Fibroblast of mammary gland (primary cell): ENCODE data around the gene KANK2.

Source experiments
- DNase-seq: peaks from one replicate; pipeline ENCODE4 v3.0.0-alpha.2; 2010; ENCODE audit warnings: low read depth
- H3K4me3 ChIP-seq: 2 replicates; pipeline ENCODE4 v1.5.1; 2011; ENCODE audit warnings: low read depth, mild to moderate bottlenecking, low read length, moderate library complexity; ENCODE audit not compliant: control insufficient read depth
- TF ChIP-seq, protein P1 (sequence below): conservative IDR thresholded peaks from 2 replicates; pipeline ENCODE4 v1.5.1; 2011; ENCODE audit warnings: low read depth, low read length, inconsistent platforms; ENCODE audit not compliant: control insufficient read depth, insufficient read depth

KANK2 gene

GRCh38 chr19:11234486-11235075 lies 37.2 kb upstream of the KANK2 start:
- no peak for DNase-seq
- no peak overlapping the region for H3K4me3 ChIP-seq
- TF ChIP-seq, protein P1, sequence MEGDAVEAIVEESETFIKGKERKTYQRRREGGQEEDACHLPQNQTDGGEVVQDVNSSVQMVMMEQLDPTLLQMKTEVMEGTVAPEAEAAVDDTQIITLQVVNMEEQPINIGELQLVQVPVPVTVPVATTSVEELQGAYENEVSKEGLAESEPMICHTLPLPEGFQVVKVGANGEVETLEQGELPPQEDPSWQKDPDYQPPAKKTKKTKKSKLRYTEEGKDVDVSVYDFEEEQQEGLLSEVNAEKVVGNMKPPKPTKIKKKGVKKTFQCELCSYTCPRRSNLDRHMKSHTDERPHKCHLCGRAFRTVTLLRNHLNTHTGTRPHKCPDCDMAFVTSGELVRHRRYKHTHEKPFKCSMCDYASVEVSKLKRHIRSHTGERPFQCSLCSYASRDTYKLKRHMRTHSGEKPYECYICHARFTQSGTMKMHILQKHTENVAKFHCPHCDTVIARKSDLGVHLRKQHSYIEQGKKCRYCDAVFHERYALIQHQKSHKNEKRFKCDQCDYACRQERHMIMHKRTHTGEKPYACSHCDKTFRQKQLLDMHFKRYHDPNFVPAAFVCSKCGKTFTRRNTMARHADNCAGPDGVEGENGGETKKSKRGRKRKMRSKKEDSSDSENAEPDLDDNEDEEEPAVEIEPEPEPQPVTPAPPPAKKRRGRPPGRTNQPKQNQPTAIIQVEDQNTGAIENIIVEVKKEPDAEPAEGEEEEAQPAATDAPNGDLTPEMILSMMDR: no peak

GRCh38 chr19:11233073-11233472 lies 35.7 kb upstream of the KANK2 start:
- TF ChIP-seq, protein P1: no peak
- DNase-seq: no peak
- no peak overlapping the region for H3K4me3 ChIP-seq

GRCh38 chr19:11232555-11232954 lies 35.2 kb upstream of the KANK2 start:
- TF ChIP-seq, protein P1: no peak
- DNase-seq: no peak
- no peak overlapping the region for H3K4me3 ChIP-seq

DNA sequence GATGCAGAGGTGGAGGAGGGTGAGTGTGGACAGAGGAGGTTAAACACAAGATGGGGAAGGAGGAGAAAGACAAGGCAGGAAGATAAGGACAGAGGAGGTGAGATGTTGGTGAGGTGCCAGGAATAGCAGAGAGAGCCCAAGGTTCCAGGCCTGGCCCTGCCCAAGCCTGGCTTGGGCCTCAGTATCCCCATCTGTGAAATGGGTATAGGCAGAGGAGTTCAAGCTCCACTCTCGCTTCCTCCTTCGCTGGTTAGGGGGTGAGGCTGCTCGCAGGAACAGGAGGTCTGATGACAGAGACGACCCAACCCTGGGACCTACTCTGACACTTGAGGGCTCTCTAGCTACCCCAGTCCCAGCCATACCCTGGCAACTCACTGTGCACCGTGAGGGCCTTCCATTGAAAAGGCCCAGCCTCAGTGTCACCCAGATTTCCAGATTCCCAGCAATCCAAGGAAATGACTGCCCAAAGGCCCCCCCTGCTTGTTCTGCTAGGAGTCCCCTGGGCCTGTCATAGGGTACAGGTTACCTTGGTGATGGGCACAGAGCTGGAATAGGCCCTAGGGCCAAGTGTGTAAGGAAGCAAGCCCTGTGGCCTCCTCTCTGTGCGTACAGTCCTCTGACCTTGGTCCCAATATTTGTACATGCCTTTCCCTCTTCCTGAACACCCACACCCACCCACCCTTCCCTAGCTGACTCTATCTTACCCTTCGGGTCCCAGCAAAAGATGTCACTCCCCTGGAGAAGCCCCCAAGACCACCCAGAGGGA lies 33.5 kb upstream of the KANK2 start:
- DNase-seq: no peak
- TF ChIP-seq, protein P1: no peak
- no peak overlapping the region for H3K4me3 ChIP-seq

GRCh38 chr19:11227195-11227886 lies 30.0 kb upstream of the KANK2 start:
- TF ChIP-seq, protein P1: no peak
- no peak overlapping the region for H3K4me3 ChIP-seq
- DNase-seq: no peak

DNA sequence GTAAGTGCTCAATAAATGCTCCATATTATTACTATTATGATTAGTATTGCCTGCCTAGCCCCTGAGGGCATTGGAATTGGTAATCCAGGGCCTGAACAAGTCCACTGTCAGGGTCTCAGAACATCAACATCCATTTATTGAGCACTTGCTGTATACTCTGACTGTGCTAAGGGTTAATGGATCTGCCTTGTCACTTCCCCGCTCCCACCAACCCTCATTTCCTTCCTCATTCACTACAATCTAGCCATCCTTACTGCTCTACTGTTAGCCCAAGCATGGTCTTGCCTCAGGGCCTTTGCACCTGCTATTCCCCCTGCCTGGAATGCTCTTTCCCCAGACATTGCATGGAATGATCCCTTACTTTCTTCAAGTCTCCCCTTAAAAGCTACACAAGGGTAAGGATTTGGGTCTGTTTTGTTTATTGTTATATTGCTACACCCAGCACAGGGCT lies 29.4 kb upstream of the KANK2 start:
- TF ChIP-seq, protein P1: no peak
- DNase-seq: no peak
- H3K4me3 ChIP-seq: no peak overlapping the region
